NCI-H2081 (cell line): Measurements from ENCODE around the gene VEGFB.
"Not testable (repeated sequence)": the region's sequence is repeated elsewhere in the genome, so short reads cannot be mapped to it uniquely, and the experiment has no call there.

ENCODE experiments used
- DNase-seq, 2 experiments: peaks; one replicate each; lab custom pipeline; 2025; lab: John Stamatoyannopoulos, UW

VEGFB gene

DNA sequence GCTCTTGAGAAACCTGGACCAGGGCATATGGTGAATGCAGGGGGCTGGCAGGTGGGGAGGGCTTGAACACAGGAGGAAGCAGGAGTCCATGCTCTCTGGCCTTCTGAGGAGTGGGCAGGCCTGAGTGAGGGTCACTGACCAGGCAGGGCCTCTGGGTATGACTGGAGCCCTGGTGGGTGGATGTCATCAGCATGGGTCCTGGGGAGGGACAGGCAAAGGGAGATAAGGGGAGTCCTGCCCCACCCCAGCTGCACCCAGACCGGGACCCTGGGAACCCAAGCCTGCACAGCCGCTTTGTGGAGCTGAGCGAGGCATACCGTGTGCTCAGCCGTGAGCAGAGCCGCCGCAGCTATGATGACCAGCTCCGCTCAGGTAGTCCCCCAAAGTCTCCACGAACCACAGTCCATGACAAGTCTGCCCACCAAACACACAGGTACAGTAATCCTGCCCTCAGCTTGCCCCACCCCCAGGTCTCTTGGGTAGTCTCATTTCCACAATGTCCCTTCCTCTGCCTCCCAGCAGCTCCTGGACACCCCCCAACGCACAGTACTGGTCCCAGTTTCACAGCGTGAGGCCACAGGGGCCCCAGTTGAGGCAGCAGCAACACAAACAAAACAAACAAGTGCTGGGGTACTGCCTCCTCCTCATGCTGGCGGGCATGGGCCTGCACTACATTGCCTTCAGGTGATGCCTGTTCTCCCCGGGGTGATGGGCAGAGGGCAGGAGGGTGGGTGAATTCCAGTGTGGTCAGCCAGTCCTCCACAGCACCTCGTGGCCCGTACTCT is 2.0 kb upstream of the VEGFB start:
- no peak for DNase-seq

DNA sequence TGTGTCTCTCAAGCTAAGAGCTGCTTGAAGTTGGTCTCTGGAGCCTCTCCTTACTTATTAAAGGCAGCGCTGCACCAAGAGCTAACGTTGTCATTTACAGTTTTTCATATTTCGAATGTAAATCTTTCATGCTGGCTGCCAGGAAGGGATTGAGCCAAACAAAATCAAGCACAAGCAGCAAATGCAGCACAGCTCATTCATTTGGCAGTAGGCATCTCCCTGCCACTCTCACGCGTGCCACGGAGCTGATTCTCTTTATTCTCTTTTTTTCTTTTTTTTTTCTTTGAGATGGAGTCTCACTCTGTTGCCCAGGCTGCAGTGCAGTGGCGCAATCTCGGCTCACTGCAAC is 1.4 kb upstream of the VEGFB start:
- DNase-seq = no peak

DNA sequence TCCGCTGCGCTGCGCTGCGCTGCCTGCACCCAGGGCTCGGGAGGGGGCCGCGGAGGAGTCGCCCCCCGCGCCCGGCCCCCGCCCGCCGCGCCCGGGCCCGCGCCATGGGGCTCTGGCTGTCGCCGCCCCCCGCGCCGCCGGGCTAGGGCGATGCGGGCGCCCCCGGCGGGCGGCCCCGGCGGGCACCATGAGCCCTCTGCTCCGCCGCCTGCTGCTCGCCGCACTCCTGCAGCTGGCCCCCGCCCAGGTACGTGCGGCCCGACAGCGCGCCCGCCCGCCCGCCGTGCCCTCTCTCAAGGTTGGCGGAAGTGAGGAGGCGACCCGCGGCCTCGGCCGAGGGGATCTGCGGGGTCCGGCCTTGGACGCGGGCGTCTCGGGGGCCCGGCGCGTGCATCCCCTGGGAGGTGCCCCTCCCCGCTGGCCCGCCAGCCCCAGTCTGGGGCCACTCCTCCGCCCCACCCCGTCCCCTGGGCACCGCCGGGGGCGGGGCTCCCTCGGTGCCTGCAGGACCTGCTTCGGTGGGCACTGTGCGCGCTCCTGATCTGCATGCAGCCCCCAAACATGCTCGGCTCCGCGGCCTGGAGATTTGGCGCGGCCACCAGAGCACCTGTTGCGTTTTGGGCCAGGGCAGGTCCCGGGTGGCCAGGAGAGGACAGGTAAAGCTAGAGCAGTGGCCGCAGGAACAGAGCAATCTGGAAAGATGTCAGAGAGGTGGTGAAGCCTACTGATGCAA is 429 bp downstream of the VEGFB start:
- DNase-seq = peak; percentile 14 to 27

DNA sequence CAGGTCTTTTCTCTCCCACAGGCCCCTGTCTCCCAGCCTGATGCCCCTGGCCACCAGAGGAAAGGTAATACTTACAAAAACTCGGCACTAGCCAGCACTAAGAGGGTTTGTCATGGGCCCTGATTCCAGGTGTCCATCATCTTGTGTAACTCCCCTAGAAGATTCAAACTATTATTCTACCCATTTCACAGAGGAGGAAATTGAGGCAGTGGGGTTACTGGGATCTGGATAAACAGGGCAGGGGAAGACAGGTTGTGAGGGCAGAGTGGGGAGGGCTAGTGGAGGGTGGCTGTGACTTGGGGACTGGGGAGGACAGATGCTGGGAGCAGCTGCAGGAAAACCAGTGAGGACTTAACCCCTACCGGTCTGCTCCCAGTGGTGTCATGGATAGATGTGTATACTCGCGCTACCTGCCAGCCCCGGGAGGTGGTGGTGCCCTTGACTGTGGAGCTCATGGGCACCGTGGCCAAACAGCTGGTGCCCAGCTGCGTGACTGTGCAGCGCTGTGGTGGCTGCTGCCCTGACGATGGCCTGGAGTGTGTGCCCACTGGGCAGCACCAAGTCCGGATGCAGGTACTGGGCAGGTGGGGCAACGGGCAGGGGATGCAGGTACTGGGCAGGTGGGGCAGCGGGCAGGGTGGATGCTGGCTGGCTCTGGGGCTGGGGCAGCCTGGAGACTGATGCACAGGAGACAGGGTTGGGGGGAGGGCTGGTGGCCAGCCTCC is 1.2 kb downstream of the VEGFB start:
- DNase-seq = no peak

DNA sequence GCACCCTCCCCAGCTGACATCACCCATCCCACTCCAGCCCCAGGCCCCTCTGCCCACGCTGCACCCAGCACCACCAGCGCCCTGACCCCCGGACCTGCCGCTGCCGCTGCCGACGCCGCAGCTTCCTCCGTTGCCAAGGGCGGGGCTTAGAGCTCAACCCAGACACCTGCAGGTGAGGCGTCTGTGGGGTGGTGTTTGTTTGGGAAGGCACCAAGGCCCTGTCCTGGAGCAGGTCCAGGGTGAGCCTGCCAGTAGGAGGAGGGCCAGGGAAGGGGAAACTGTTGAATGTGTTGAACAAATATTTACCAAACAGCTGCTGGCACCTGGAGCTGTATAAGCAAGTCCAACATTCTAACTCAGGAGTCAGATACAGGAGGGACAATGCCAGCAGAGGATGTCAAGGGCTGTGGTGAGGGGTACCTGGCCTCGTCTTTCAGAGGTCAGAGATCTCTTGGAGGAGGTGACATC is 3.1 kb downstream of the VEGFB start:
- DNase-seq = peak; percentile 92 to 96

DNA sequence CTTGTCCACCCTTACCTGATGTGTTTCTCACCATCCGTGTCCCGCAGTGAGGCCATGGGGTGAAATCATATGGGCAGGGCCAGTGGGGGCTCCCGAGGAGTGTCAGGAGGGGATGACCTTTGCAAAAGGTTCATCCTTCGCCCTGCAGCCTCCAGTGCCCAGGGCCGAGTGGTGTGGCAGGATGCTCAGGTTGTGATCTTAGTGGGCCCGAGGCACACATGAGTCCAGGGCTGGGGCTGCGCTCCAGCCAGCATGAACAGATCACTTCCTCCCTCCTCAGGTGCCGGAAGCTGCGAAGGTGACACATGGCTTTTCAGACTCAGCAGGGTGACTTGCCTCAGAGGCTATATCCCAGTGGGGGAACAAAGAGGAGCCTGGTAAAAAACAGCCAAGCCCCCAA is 3.7 kb downstream of the VEGFB start:
- DNase-seq = peak; percentile 52 to 78

DNA sequence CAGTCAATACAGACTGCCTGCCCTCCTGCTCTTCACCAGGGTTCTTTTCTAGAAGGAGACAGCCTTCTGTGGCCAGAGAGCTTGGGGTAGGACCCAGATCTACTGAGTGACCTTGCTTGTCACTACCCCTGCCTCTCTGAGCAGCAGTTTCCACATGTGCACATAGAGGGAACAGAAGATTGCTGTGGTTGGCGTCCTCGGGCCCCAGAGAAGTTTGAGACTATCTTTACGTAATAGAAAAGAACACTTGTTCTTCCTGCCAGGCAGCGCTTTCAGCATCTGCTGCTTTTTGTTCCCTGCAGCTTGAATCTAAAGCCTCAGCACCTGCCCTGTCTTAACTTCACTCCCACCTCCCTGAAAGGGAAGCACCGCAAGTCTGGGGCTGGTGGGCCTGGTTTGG is 4.6 kb downstream of the VEGFB start:
- no peak for DNase-seq

DNA sequence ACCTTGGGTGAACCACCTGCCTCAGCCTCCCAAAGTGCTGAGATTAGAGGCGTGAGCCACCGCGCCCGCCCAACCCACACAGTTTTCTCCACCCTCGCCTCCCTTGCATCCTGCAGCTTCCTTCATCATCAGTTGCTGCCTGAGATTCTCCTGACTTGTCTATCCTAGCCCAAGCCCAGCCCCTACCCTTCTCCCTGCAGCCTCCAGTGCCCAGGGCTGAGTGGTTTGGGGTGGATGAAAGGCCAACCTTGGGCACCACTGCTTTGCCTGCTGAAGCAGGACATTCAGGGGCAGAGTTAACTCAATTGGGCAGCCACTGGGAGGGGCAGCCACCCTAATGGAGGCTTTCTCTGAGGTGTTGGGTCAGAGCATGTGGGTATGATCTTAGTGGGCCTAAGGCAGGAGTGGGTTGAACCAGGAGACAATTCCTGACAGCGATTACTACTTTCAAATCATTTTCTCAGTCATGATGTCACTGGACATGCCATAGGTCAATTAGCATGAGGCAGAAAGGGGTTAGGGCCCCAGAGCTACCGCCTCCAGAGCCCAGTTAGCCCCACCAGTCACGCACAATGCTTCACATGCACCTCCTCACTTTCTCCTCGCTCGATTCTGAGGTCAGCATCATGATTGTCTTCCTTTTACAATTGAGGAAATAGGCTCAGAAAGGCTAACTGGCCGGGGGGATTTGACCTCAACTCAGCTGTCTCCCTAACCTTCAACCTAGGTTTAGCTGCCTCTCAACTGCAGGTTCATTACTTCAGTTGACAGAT is 5.5 kb downstream of the VEGFB start:
- no peak for DNase-seq

DNA sequence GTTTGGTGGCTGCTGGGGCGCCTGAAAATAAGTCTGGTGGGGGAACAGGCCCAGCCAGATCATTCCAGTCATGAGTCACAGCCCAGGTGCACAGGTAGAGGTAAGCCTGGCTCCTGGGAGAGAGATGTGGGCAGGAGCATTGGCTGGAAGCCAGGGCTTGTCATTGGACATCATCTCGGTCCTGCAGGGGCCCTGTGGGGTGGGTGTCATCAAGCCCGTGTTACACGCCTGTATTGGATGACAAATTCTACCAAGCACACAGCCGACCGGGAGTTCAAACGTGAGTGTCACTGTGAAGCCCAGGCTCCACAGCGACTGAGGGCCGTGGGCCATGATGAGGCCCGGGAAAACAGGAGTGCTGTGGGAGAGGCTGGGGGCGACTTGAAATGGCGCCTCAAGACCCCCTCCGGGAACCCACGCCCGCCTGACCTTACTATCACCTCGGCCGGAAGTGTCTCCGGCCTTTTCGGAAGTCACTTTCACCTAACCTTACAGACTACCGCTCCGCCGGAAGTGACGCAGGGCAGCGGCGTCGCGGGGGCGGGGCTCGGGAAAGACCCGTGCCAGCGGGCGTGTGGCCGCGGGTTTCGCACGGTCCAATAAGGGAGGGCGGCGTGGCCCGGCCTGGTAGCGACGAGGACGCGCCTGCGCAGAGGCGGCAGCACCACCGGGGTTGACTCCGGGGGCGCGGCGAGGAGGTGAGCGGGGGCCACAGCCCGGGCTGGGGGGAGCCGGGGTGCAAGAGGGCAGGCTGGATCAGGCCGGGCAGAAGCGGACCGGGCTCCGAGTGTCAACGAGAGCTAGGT is 6.3 kb downstream of the VEGFB start, which contains the start of gene FKBP2:
TSS of gene FKBP2 (plus strand) at position 661 of the 806 bp plus-strand sequence. CDS start 1,293 bp downstream, outside the sequence.
- peak; percentile 95 to 97 for DNase-seq

DNA sequence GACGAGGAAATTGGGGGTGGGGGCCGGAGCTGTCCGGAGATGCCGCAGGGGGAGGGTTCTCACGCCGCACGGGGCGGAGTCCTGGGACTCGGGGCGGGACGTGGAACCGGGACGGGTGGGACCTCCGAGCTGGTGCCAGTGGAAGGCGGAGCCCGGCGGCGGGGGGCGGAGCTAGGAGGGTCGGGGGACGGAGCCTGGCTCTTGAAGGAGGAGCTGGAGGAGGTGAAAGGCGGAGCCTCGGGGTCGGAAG is 6.8 kb downstream of the VEGFB start:
- DNase-seq = peak; percentile 94 to 99

DNA sequence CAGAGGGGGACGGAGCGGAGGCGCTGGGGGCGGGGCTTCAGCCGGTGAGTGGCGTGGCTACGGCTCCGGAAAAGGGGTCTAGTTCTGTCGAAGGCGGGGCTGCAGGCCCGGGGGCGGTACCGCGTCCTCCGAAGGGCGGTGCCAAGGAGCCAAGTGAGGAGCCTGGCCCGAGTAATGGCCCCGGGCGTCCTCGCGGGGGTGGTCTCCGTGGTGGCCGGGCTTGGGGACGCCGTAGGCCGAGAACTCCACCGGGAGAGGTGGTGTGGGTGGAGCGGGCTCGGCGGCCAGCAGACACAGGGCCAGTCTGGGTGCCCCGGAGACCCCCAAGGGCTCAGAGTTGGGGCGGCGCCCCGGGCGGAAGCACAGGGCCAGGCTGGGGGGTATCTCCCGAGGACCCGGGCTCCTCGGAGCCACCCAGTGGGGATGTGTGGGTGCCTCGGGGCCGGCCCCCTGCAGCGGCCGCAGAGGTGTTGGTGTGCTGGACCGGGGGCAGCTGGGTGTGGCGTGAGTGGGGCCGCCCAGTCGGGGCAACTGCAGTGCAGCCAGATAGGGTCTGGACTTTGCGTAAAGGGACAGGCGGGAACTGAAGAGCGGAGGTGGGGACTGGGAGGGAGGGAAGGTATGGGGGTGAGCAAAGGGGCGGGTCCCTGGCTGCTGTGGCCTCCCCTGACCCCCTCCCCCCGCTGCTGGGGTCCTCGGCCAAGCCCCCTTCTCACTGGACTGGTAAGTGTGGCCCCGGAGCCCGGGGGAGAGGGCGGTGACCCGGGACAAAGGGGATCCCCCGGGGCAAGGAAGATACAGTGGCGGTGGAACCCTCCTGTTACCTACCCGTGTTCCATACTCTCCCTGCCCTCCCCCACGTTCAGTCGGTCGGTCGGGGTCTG is 7.3 kb downstream of the VEGFB start:
- DNase-seq = no peak

DNA sequence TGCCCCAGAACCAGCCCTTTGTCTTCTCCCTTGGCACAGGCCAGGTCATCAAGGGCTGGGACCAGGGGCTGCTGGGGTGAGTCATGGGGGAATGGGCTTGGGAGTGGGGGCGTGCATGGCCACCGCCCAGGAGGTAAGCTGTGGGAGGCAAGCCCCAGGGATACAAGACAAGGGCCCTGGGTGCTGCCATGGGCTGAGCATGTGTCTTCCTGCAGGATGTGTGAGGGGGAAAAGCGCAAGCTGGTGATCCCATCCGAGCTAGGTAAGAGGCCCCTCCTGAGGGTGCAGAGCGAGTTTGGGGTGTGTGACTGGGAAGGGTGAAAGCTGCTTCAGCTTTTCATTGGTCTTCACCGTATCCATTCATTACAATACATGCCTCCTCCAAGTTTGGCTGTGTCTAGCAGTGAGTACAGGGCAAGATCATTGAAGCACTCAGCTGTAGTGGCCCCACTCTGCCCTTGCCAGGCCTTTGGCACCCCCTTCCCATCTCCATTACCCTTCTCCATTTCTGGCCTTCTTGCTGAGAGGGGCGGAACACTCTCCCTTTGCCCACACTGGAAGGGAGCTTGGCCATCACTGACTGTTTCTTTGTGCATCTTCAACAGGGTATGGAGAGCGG is 9.0 kb downstream of the VEGFB start:
- DNase-seq = no peak

DNA sequence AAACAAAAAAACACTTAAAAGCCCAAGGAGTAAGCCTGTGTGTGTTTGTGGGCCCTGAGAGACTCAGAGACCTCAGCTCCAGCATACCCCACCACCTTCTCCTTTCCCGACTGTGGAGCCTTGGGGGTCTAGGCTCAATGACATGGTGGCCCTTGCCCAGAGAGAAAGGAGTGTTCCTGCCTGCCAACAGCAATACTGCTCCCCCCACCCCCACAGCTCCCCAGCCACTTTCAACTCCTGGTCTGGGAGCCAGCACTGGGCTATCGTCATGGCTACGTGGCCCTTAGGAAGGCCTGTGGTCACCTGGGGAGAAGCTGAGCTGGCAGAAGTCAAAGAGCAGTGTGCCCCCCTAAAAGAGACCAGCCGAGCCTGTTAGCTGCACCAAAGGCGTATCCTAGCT is 9.7 kb downstream of the VEGFB start:
- DNase-seq = no peak

DNA sequence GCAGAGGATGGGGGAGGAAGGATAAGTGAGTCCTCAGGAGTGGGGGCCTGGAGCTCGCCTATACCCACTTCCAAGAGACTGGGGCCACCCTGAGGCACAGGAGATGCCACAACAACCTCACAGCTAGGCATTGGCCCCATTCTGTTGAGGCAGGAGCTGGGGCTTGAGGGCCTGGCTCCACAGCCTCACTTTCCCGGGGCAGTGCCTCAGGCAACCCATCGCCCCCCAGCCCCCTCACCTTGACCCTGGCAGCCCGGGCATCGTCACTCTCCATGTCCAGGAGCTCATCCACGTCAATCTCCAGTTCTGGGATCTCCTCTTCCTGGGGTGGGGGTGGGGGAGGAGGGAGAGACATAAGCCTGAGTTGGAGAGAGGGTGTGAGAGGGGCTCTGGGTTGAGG is 10.6 kb downstream of the VEGFB start:
- no peak for DNase-seq

DNA sequence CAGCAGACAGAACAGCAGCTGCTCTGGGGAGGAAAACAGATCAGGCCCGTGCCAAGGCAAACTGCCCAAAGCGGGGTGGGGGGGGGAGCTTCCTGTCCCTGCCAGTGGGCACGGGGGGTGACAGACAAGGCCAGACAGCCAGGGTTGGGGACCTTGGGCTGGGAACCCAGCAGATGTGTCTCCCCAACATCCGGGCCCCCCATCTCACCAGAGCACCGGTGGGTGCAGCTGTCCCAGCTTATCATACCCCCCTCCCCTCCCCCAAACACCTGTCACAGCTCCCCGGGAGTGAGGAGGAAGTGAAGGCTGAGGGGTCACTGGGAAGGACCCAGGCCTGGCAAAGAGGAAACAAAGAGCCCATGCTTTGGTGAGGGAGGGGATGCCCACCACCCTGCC is 11.0 kb downstream of the VEGFB start:
- peak; percentile 62 to 75 for DNase-seq

DNA sequence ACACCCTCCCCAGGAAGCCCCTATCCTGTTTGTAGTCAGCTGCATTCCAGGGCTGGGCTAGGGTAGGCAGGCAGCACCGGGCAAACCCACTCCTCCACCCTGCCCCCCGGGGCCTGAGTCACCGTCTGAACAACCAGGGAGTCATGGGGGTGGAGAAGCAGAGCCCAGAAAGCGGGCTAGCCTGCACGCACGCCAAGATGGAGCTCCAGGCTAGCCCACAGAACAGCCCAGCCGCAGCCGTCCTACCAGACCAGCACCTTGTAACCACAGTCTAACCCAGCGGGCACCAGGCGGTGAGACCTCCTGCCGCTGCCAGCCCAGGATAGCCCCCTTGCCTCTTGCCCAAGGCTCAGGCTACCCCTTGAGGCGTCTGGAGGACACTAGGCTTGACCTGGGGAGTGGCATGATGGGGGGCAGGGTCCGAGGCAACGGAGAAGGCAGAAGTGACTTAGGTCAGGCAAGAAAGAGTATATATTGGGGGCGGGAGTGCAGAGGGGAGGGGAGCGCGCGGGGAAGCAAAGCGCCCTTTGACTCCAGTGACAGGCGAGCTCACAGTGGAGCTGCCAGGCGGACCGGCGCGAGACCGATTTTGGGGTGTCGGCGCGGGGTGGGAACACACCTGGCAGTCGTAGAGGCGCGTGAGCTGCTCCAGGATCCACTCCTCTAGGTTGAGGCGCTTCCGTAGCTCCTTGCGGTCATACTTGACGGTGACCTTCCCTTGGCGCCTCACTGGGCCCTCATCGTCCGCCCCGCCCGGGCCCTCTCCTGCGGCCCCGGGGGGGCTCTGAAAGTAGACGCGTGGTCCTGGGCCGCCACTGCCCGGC is 11.6 kb downstream of the VEGFB start:
- peak; percentile 25 to 60 for DNase-seq

DNA sequence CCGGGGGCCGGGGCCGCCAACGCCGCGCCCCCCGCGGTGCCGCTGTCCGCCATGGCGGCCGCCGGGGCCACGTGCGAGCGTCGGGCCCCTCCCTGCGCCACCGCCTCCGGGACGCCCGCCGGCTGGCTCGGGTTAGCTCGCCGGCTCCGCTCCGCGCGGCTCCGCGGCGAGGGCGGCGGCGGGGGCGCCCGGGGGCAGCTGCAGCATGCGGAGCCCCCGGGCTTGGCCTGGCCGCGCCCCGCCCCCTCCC is 12.2 kb downstream of the VEGFB start:
- DNase-seq = not testable (repeated sequence)

DNA sequence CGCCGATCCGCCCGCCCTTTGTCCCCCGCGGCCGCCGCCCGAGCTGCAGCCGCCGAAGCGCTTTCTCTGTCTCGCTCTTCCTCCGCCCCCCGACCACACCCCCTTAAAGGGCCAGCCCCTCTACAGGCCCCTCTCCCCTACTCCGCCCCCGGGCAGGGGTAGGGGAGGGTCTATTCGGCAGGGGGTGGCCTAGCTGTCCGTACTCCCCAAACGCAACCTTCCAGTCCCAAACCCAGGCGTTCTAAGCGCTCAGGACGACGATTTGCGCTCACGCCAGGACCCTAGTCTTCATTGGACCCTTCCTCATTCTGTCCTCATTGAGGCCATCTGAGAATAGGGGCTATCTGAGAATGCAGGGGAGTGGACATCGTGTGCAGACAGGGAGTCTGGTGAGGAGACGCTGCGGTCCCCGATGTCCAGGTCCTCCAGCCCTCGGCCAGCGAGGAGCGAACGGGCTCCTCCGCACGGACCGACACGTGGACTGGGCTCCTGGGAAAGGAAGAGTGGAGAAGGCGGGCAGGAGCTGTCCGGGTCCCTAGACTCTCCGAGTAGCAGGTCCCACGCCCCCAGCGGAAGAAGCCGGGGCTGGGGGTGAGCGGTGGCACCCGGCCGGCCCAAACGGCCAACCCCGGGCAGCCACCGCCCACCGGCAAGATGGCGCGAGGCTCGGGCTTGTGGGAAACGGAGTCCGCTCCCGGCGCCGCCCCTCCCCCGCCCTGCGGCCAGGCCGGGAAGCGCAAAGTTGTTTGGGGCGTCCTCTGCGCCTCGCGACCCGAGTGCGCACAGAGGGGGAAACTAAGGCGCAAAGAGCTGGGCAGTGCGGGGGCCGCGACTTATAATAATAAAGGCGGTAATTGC is 12.7 kb downstream of the VEGFB start, which contains the start of gene PPP1R14B:
TSS of gene PPP1R14B (minus strand) at position 73 of the 858 bp plus-strand sequence. CDS start 270 bp downstream, outside the sequence.
- DNase-seq = peak; percentile 74 to 81
